K562 (cell line): Measurements from ENCODE around the gene FHL1. TPM values are rescaled to one million over a fixed set of nuclear protein-coding genes. Genes with fewer than 3 reads are reported as not detected.

Source experiments
- ATAC-seq: fragments of 200-7000 bp; cut with Tn5 transposase; 3 replicates; pipeline ENCODE4 v1.9.1; 2020; ENCODE audit warnings: moderate library complexity
- BruUV-seq: library from RNA; stranded (reverse); fragments of 400-500 nt; replicated peaks from 2 replicates; lab custom pipeline; 2021; lab: Mats Ljungman, UMichigan
- CTCF ChIA-PET: fragments of 300-600 bp; formaldehyde crosslinking; extraction: SDS; loops from one replicate; lab custom pipeline; 2021; ENCODE audit warnings: low intra/inter-chr PET ratio; lab: Yijun Ruan, JAX
- POLR2A ChIA-PET: fragments of 300-600, 350-650 bp; sonication (Branson Sonifier 250); formaldehyde crosslinking; extraction: SDS; loops from one replicate; lab custom pipeline; 2021; ENCODE audit warnings: antibody characterized with exemption, inconsistent platforms; lab: Yijun Ruan, JAX
- DNase-seq, 4 experiments: peaks; one replicate each; pipeline versions ENCODE4 v3.0.0 to v3.0.0-alpha.2; 2011 to 2018; ENCODE audit warnings: low spot score in 3 of 4, mixed read lengths in 3 of 4; ENCODE audit errors: extremely low read depth in 1 of 4
- FAIRE-seq: peaks from 2 replicates; lab custom pipeline; 2011; peaks lifted over from hg19 to GRCh38; lab: Jason Lieb, UNC
- H2AFZ ChIP-seq: 2 replicates; pipeline ENCODE4 v1.6.0; 2011; ENCODE audit warnings: low read depth, low read length, control low read depth, inconsistent platforms
- H3K27ac ChIP-seq: fragments of 200-600 bp; 3 replicates; pipeline ENCODE4 v1.8.0; 2011; ENCODE audit warnings: low read depth, mild to moderate bottlenecking, control low read depth, inconsistent platforms, low read length, moderate library complexity, mixed read lengths; ENCODE audit errors: extremely low read depth
- H3K27me3 ChIP-seq, 2 experiments: fragments of 300-600 bp in 1 of 2; 2 replicates in 1 of 2; 3 replicates in 1 of 2; pipeline versions ENCODE4 v1.6.0 to v1.8.0; 2011; ENCODE audit warnings: inconsistent platforms in 2 of 2, low read length in 2 of 2, mild to moderate bottlenecking in 1 of 2, mixed read lengths in 1 of 2, moderate library complexity in 1 of 2; ENCODE audit not compliant: control insufficient read depth in 2 of 2, insufficient read depth in 2 of 2
- H3K36me3 ChIP-seq: fragments of 300-600 bp; 3 replicates; pipeline ENCODE4 v1.8.0; 2011; ENCODE audit warnings: mild to moderate bottlenecking, low read length, inconsistent platforms; ENCODE audit not compliant: control insufficient read depth, insufficient read depth
- H3K4me1 ChIP-seq, 2 experiments: fragments of 200-600 bp in 1 of 2; replicated peaks in 1 of 2; 2 replicates in 1 of 2; 3 replicates in 1 of 2; pipeline versions ENCODE4 v1.5.1 to v1.8.0; 2011; ENCODE audit warnings: inconsistent platforms in 2 of 2, low read length in 2 of 2, mild to moderate bottlenecking in 1 of 2, mixed read lengths in 1 of 2, moderate library complexity in 1 of 2; ENCODE audit not compliant: control insufficient read depth in 2 of 2, insufficient read depth in 2 of 2
- H3K4me2 ChIP-seq: 2 replicates; pipeline ENCODE4 v1.6.1; 2011; ENCODE audit warnings: low read length, control low read depth, inconsistent platforms, mixed read lengths; ENCODE audit not compliant: insufficient read depth
- H3K4me3 ChIP-seq: fragments of 200-600 bp; sonication (generic), shearing (Covaris generic); 2 replicates; pipeline ENCODE4 v1.5.1; 2016; ENCODE audit warnings: control low read depth, inconsistent platforms
- H3K79me2 ChIP-seq: fragments of 200-600 bp; 3 replicates; pipeline ENCODE4 v1.8.0; 2011; ENCODE audit warnings: low read length, inconsistent platforms; ENCODE audit not compliant: control insufficient read depth, insufficient read depth
- H3K9ac ChIP-seq, 2 experiments: 2 replicates each; pipeline versions ENCODE4 v1.6.0 to v1.6.1; 2011; ENCODE audit warnings: low read depth in 2 of 2, low read length in 2 of 2, control low read depth in 1 of 2, inconsistent platforms in 1 of 2, mild to moderate bottlenecking in 1 of 2, mixed read lengths in 1 of 2; ENCODE audit not compliant: insufficient read depth in 1 of 2
- H3K9me1 ChIP-seq: one replicate; pipeline ENCODE4 v1.6.0; 2011; ENCODE audit warnings: inconsistent platforms, mild to moderate bottlenecking, low read length, moderate library complexity; ENCODE audit not compliant: control insufficient read depth, insufficient read depth
- H3K9me3 ChIP-seq: replicated peaks from 2 replicates; pipeline ENCODE4 v1.5.1; 2011; ENCODE audit warnings: low read depth, low read length, inconsistent platforms; ENCODE audit not compliant: control insufficient read depth, insufficient read depth
- H4K20me1 ChIP-seq: replicated peaks from 2 replicates; pipeline ENCODE4 v1.6.1; 2011; ENCODE audit warnings: low read length, inconsistent platforms, mixed read lengths; ENCODE audit not compliant: control insufficient read depth, insufficient read depth
- NFATC3 ChIP-seq: fragments of 450-650 bp; IDR thresholded peaks from 2 replicates; pipeline ENCODE4 v1.6.1; 2017; ENCODE audit warnings: mild to moderate bottlenecking
- PHB ChIP-seq: fragments of 250-450 bp; sonication (Bioruptor Pico); IDR thresholded peaks from 2 replicates; pipeline ENCODE4 v1.5.0; 2021
- PHF8 ChIP-seq: fragments of 200-600 bp; sonication (generic); IDR thresholded peaks from 2 replicates; pipeline ENCODE4 v1.6.1; 2012; ENCODE audit warnings: mixed run types, mild to moderate bottlenecking, inconsistent platforms, low read length, moderate library complexity, borderline replicate concordance
- PRMT5 ChIP-seq: sonication (generic); formaldehyde crosslinking; IDR thresholded peaks from 2 replicates; pipeline ENCODE4 v1.5.0; 2020; ENCODE audit warnings: missing genetic modification reagents
- PTBP1 ChIP-seq: fragments of 200-400 bp; formaldehyde crosslinking; IDR thresholded peaks from 2 replicates; pipeline ENCODE4 v1.6.1; 2017; ENCODE audit warnings: low read depth, low read length
- ZKSCAN3 ChIP-seq: fragments of 250-450 bp; sonication (Bioruptor Pico); IDR thresholded peaks from 2 replicates; pipeline ENCODE4 v1.4.0; 2020
- ZNF124 ChIP-seq: sonication (generic); formaldehyde crosslinking; IDR thresholded peaks from 2 replicates; pipeline ENCODE4 v1.8.1; 2022; ENCODE audit warnings: missing genetic modification reagents
- WGBS: fragments of 100-300 bp; shearing (Covaris generic); methylation state at CpG from one replicate; pipeline ENCODE4 v1.1.6; 2016; ENCODE audit warnings: low coverage, mixed read lengths; ENCODE audit not compliant: insufficient coverage; ENCODE audit errors: missing lambda C conversion rate; 5-methylcytosine and 5-hydroxymethylcytosine counted together
- in situ Hi-C: fragments of 300-500 bp; cut with MboI; formaldehyde crosslinking; loops from 4 replicates; pipeline ENCODE4 v1.15.0; 2018; ENCODE audit warnings: inconsistent platforms, mixed read lengths
- intact Hi-C: fragments of 100-400 bp; cut with micrococcal nuclease; formaldehyde crosslinking; loops from 2 replicates; pipeline ENCODE4 v1.14.2; 2022
- polyA plus RNA-seq, 8 experiments: library from polyadenylated mRNA; depleted of rRNA in 4 of 8; stranded (reverse) in 5 of 8; unstranded in 3 of 8; fragments of >200 nt; fragmentation: Nextera tagmentation in 2 of 8; fragmentation: Illumina TruSeq in 1 of 8; extraction: Ambion mirVana in 2 of 8; extraction: Trizol in 1 of 8; gene quantifications; 2 replicates each; pipeline versions ENCODE4 v1.2.1 to v1.2.3, GENCODE V29; 2011 to 2014; ENCODE audit warnings: inconsistent platforms in 1 of 8, missing spikeins in 1 of 8
- total RNA-seq, 7 experiments: library from RNA; depleted of rRNA in 6 of 7; stranded (reverse); fragments of >200 nt in 6 of 7; fragmentation: Illumina TruSeq in 2 of 7; extraction: Trizol in 2 of 7; gene quantifications; 2 replicates each; pipeline versions ENCODE4 v1.2.1 to v1.2.3, GENCODE V29; 2011 to 2021; ENCODE audit warnings: low replicate concordance in 1 of 7
- TF ChIP-seq, protein P1 (sequence below): fragments of 450-650 bp; formaldehyde crosslinking; IDR thresholded peaks from 2 replicates; pipeline ENCODE4 v1.4.0; 2020; ENCODE audit warnings: mild to moderate bottlenecking, mixed read lengths
- TF ChIP-seq, protein P2 (sequence below): fragments of 250-450 bp; sonication (Bioruptor Pico); IDR thresholded peaks from 2 replicates; pipeline ENCODE4 v1.4.0; 2020; ENCODE audit warnings: mild to moderate bottlenecking
- TF ChIP-seq, protein P3 (sequence below): sonication (generic); formaldehyde crosslinking; IDR thresholded peaks from 2 replicates; pipeline ENCODE4 v1.8.1; 2023; ENCODE audit warnings: mild to moderate bottlenecking, missing genetic modification reagents

FHL1 gene
- total and polyA plus RNA-seq, 9 of the 15 experiments (the other 6 are each of a cell fraction or from before 2014, with no cell fraction given): 0.03 to 3.0 (median 0.13) TPM; not detected in 1

DNA sequence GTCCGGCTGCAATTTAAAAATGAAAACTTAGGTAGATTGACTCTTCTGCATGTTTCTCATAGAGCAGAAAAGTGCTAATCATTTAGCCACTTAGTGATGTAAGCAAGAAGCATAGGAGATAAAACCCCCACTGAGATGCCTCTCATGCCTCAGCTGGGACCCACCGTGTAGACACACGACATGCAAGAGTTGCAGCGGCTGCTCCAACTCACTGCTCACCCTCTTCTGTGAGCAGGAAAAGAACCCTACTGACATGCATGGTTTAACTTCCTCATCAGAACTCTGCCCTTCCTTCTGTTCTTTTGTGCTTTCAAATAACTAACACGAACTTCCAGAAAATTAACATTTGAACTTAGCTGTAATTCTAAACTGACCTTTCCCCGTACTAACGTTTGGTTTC lies 62.9 kb downstream of the FHL1 start:
- Histone ChIP-seq H3K27ac (no peak overlapping the region), H3K4me1 (peaks cover 0 to 3% of the 10 kb centered on the region in 2 experiments; a peak in 2 of 5 replicates), H3K9me1 (no peaks in the 10 kb centered on the region), H3K36me3 (no peaks in the 10 kb centered on the region), H4K20me1 (no peaks in the 10 kb centered on the region), H3K4me3 (no peak overlapping the region), H3K9ac (no peak overlapping the region), H2AFZ (no peak overlapping the region), H3K4me2 (no peak overlapping the region), H3K27me3 (peaks cover 0 to 23% of the 10 kb centered on the region in 2 experiments; a peak in 4 of 5 replicates), H3K9me3 (no peaks in the 10 kb centered on the region), H3K79me2 (no peaks in the 10 kb centered on the region)
- CTCF ChIA-PET: no interaction called here
- DNase-seq: no peak
- BruUV-seq: no TSS peak
- intact Hi-C loops (loop anchor here (5.0 kb wide), 1 partner anchor 57 kb away; no protein-coding TSS in a partner anchor), in situ Hi-C loops (no loop called here)
- TF ChIP-seq PHF8: no peak
- TF ChIP-seq ZNF124 (CRISPR knock-in tag): no peak
- no peak for TF ChIP-seq ZKSCAN3
- FAIRE-seq: no peak
- POLR2A ChIA-PET: no interaction called here
- 51% methylated on average over 7 of the region's 7 CpGs for WGBS
- ATAC-seq: no peak

DNA sequence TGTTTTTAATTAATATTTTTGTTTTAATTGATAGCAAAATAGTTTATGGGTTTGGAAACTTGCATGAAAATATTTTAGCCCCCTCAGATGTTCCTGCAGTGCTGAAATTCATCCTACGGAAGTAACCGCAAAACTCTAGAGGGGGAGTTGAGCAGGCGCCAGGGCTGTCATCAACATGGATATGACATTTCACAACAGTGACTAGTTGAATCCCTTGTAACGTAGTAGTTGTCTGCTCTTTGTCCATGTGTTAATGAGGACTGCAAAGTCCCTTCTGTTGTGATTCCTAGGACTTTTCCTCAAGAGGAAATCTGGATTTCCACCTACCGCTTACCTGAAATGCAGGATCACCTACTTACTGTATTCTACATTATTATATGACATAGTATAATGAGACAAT lies 63.5 kb downstream of the FHL1 start:
- no TSS peak for BruUV-seq
- Histone ChIP-seq H3K9me3 (no peaks in the 10 kb centered on the region), H3K4me1 (peaks cover 0 to 3% of the 10 kb centered on the region in 2 experiments; a peak in 2 of 5 replicates), H3K27me3 (peaks cover 0 to 20% of the 10 kb centered on the region in 2 experiments; a peak in 4 of 5 replicates), H2AFZ (no peak overlapping the region), H4K20me1 (no peaks in the 10 kb centered on the region), H3K27ac (no peak overlapping the region), H3K4me3 (no peak overlapping the region), H3K4me2 (no peak overlapping the region), H3K9me1 (no peaks in the 10 kb centered on the region), H3K36me3 (no peaks in the 10 kb centered on the region), H3K79me2 (no peaks in the 10 kb centered on the region), H3K9ac (no peak overlapping the region)
- FAIRE-seq (no peak), ATAC-seq (no peak), DNase-seq (no peak)
- intact Hi-C loops: loop anchor here (5.0 kb wide), 1 partner anchor 56 kb away; no protein-coding TSS in a partner anchor
- WGBS: 66% methylated on average over 5 of the region's 5 CpGs
- CTCF ChIA-PET: no interaction called here
- POLR2A ChIA-PET: no interaction called here
- in situ Hi-C loops: no loop called here
- TF ChIP-seq, protein P1, sequence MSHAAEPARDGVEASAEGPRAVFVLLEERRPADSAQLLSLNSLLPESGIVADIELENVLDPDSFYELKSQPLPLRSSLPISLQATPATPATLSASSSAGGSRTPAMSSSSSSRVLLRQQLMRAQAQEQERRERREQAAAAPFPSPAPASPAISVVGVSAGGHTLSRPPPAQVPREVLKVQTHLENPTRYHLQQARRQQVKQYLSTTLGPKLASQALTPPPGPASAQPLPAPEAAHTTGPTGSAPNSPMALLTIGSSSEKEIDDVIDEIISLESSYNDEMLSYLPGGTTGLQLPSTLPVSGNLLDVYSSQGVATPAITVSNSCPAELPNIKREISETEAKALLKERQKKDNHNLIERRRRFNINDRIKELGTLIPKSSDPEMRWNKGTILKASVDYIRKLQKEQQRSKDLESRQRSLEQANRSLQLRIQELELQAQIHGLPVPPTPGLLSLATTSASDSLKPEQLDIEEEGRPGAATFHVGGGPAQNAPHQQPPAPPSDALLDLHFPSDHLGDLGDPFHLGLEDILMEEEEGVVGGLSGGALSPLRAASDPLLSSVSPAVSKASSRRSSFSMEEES (CRISPR knock-in tag): no peak
- TF ChIP-seq NFATC3: no peak
- TF ChIP-seq, protein P2, sequence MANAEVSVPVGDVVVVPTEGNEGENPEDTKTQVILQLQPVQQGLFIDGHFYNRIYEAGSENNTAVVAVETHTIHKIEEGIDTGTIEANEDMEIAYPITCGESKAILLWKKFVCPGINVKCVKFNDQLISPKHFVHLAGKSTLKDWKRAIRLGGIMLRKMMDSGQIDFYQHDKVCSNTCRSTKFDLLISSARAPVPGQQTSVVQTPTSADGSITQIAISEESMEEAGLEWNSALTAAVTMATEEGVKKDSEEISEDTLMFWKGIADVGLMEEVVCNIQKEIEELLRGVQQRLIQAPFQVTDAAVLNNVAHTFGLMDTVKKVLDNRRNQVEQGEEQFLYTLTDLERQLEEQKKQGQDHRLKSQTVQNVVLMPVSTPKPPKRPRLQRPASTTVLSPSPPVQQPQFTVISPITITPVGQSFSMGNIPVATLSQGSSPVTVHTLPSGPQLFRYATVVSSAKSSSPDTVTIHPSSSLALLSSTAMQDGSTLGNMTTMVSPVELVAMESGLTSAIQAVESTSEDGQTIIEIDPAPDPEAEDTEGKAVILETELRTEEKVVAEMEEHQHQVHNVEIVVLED (CRISPR knock-in tag): no peak
- TF ChIP-seq PTBP1: no peak
- TF ChIP-seq, protein P3, sequence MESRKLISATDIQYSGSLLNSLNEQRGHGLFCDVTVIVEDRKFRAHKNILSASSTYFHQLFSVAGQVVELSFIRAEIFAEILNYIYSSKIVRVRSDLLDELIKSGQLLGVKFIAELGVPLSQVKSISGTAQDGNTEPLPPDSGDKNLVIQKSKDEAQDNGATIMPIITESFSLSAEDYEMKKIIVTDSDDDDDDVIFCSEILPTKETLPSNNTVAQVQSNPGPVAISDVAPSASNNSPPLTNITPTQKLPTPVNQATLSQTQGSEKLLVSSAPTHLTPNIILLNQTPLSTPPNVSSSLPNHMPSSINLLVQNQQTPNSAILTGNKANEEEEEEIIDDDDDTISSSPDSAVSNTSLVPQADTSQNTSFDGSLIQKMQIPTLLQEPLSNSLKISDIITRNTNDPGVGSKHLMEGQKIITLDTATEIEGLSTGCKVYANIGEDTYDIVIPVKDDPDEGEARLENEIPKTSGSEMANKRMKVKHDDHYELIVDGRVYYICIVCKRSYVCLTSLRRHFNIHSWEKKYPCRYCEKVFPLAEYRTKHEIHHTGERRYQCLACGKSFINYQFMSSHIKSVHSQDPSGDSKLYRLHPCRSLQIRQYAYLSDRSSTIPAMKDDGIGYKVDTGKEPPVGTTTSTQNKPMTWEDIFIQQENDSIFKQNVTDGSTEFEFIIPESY: no peak
- no peak for TF ChIP-seq PRMT5 (CRISPR knock-in tag)
- no peak for TF ChIP-seq PHB (CRISPR knock-in tag)
